Measurements from ENCODE around the gene RERE. TPM values are rescaled to one million over a fixed set of nuclear protein-coding genes. Genes with fewer than 3 reads are reported as not detected.

The RERE gene
- total RNA-seq, 4 donors from 2014 or later, result 86.4 to 111 (median 103) TPM

- DNase-seq (ENCODE audit: low spot score in 2 of 2), result peak; percentile 50 to 90
- peak overlapping the region; percentile 6 to 57 (median 42) for H3K4me3 ChIP-seq
- peak overlapping the region; percentile 78 to 94 (median 88) for H3K27ac ChIP-seq
- H3K9me3 ChIP-seq, result no peaks in the 10 kb centered on the region
- 1 to 3% methylated on average over 11 of the region's 11 CpGs for WGBS, 2 donors
- TF ChIP-seq CTCF (IDR thresholded peaks at IDR 0.05) (peak in 1 of 5 experiments; percentile 27), EP300 (IDR thresholded peaks at IDR 0.05) (peak; percentile 72 to 97), POLR2A (IDR thresholded peaks at IDR 0.05) (peak; percentile 62 to 65)
- no peaks in the 10 kb centered on the region for H3K27me3 ChIP-seq
- peaks cover 0 to 5% (median 0%) of the 10 kb centered on the region in 3 donors for H3K36me3 ChIP-seq
- peaks cover 0 to 56% (median 31%) of the 10 kb centered on the region in 4 donors for H3K4me1 ChIP-seq
These were observed 291.7 kb downstream of the RERE start for GRCh38 chr1:8525558-8526275.

- no peak for DNase-seq (ENCODE audit: low spot score in 2 of 2)
- H3K36me3 ChIP-seq, result peaks cover 0 to 5% (median 0%) of the 10 kb centered on the region in 3 donors
- peak overlapping the region; percentile 6 to 57 (median 42) for H3K4me3 ChIP-seq
- H3K9me3 ChIP-seq, result no peaks in the 10 kb centered on the region
- no peaks in the 10 kb centered on the region for H3K27me3 ChIP-seq
- peak overlapping the region; percentile 78 to 94 (median 88) for H3K27ac ChIP-seq
- H3K4me1 ChIP-seq, result peaks cover 0 to 61% (median 31%) of the 10 kb centered on the region in 4 donors
- TF ChIP-seq EP300 (IDR thresholded peaks at IDR 0.05), result no peak
- TF ChIP-seq POLR2A (IDR thresholded peaks at IDR 0.05), result no peak
- no peak for TF ChIP-seq CTCF (IDR thresholded peaks at IDR 0.05)
- 0 to 3% methylated on average over 6 of the region's 6 CpGs for WGBS, 2 donors
These were observed 292.3 kb downstream of the RERE start for GRCh38 chr1:8525216-8525557.

GRCh38 chr1:8524627-8525157 lies 292.7 kb downstream of the RERE start:
- H3K4me1 ChIP-seq, result peaks cover 0 to 66% (median 31%) of the 10 kb centered on the region in 4 donors
- H3K4me3 ChIP-seq, result peak overlapping the region in 3 of 4 donors; percentile 6 to 57 (median 51)
- H3K27me3 ChIP-seq, result no peaks in the 10 kb centered on the region
- WGBS, 2 donors, result 18 to 21% methylated on average over 2 of the region's 2 CpGs
- TF ChIP-seq EP300 (IDR thresholded peaks at IDR 0.05) (no peak), CTCF (IDR thresholded peaks at IDR 0.05) (no peak), POLR2A (IDR thresholded peaks at IDR 0.05) (no peak)
- H3K27ac ChIP-seq, result peak overlapping the region; percentile 78 to 94 (median 88)
- DNase-seq (ENCODE audit: low spot score in 2 of 2), result no peak
- peaks cover 0 to 5% (median 0%) of the 10 kb centered on the region in 3 donors for H3K36me3 ChIP-seq
- no peaks in the 10 kb centered on the region for H3K9me3 ChIP-seq

- no peak overlapping the region for H3K4me3 ChIP-seq
- H3K4me1 ChIP-seq, result peaks cover 0 to 71% (median 32%) of the 10 kb centered on the region in 4 donors
- H3K27me3 ChIP-seq, result no peaks in the 10 kb centered on the region
- no peak for DNase-seq (ENCODE audit: low spot score in 2 of 2)
- TF ChIP-seq EP300 (IDR thresholded peaks at IDR 0.05) (no peak), POLR2A (IDR thresholded peaks at IDR 0.05) (no peak)
- H3K36me3 ChIP-seq, result peaks cover 0 to 5% (median 0%) of the 10 kb centered on the region in 3 donors
- WGBS, 2 donors, result 61 to 64% methylated on average over 5 of the region's 5 CpGs
- peak overlapping the region in 2 of 4 donors; percentile 90 to 94 for H3K27ac ChIP-seq
- H3K9me3 ChIP-seq, result no peaks in the 10 kb centered on the region
These were observed 293.7 kb downstream of the RERE start for GRCh38 chr1:8523666-8524206.

GRCh38 chr1:8520483-8520966 lies 296.9 kb downstream of the RERE start:
- no peak for TF ChIP-seq CTCF (IDR thresholded peaks at IDR 0.05)
- TF ChIP-seq EP300 (IDR thresholded peaks at IDR 0.05), result no peak
- no peak for TF ChIP-seq POLR2A (IDR thresholded peaks at IDR 0.05)

More at GRCh38 chr1:8520483-8520966, 296.9 kb downstream of the RERE start:
- 55 to 58% methylated on average over 6 of the region's 6 CpGs for WGBS, 2 donors
- H3K36me3 ChIP-seq, result peaks cover 0 to 5% (median 0%) of the 10 kb centered on the region in 3 donors
- no peak overlapping the region for H3K4me3 ChIP-seq
- H3K4me1 ChIP-seq, result peaks cover 0 to 80% (median 34%) of the 10 kb centered on the region in 4 donors
- no peak for DNase-seq (ENCODE audit: low spot score in 2 of 2)
- no peaks in the 10 kb centered on the region for H3K9me3 ChIP-seq
- no peaks in the 10 kb centered on the region for H3K27me3 ChIP-seq
- H3K27ac ChIP-seq, result peak overlapping the region in 2 of 4 donors; percentile 38 to 62
